GM18505 (cell line): ENCODE measurements around the gene DNAL1.
A peak's percentile ranks its signal among the peaks of the same experiment; 100 is the strongest.
"Not testable (repeated sequence)": the region's sequence is repeated elsewhere in the genome, so short reads cannot be mapped to it uniquely, and the experiment has no call there.

ENCODE experiments used
- ATAC-seq: cut with Tn5 transposase; IDR thresholded peaks from one replicate; pipeline ENCODE4 v1.9.1; 2021; ENCODE audit not compliant: unreplicated experiment
- POLR2A ChIP-seq: IDR thresholded peaks from 4 replicates; pipeline ENCODE4 v1.6.1; 2011; ENCODE audit warnings: borderline replicate concordance; ENCODE audit not compliant: insufficient read depth, insufficient read length; ENCODE audit errors: extremely low read depth

The DNAL1 gene

DNA sequence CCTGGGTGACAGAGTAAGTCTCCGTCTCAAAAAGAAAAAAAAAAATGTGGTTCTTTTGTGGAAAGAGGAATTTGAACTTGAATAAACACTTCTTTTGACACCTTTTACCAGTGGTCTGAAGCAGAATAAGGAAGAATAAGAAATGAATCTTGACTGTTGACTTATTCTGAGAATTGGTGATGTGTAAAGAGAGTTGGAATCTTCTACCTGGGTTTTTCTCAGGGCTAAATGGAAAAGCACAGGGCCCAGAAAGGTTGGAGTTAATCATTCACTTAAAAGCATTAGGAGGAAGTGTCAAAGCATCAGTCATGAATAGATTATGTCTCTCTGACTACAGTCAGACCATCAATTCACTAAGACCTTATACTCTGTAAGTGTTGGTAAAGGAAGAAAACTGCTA is 55.5 kb downstream of the DNAL1 start:
- TF ChIP-seq POLR2A: no peak
- ATAC-seq: no peak

DNA sequence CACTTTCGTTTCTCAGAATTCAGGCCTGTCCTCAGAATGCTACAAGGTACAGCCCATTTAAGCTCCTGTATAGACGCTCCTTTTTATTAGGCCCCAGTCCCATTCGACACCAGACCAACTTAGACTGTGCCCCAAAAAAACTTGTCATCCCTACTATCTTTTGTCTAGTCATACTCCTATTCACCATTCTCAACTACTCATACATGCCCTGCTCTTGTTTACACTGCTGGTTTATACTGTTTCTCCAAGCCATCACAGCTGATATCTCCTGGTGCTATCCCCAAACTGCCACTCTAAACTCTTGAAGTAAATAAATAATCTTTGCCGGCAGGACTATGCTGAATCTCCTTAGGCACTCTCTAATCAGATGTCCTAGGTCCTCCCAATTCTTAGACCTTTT is 63.3 kb downstream of the DNAL1 start:
- ATAC-seq: not testable (repeated sequence)

DNA sequence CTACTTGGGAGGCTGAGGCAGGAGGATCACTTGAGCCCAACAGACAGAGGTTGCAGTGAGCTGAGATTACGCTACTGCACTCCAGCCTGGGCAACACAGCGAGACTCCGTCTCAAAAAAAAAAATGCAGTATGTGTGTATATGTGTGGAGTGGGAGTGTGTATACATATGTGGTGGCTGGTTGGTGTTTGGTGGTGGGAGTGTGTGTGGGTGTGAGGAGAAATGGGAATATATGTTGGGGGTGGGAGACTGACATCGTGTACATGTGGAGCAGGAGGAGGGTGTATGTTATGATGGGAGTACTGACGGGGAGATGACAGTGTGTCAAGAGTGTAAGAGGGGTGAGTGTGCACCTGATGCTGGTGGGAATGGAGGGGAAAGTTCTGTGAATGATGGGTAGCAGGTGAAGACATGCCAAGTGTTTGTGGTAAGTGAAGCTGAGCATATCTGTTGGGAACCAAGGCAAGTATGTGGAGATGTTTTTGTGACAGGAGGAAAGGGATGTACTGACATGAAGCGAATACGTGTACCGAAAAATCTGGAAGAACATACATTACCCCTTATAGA is 65.2 kb downstream of the DNAL1 start:
- TF ChIP-seq POLR2A: no peak

GRCh38 chr14:73710737-73711136 is 66.0 kb downstream of the DNAL1 start:
- no peak for TF ChIP-seq POLR2A
- ATAC-seq: no peak

More for the DNA sequence above, 65.2 kb downstream of the DNAL1 start:
- no peak for ATAC-seq

GRCh38 chr14:73712071-73712506 is 67.3 kb downstream of the DNAL1 start:
- no peak for TF ChIP-seq POLR2A
- ATAC-seq: no peak

DNA sequence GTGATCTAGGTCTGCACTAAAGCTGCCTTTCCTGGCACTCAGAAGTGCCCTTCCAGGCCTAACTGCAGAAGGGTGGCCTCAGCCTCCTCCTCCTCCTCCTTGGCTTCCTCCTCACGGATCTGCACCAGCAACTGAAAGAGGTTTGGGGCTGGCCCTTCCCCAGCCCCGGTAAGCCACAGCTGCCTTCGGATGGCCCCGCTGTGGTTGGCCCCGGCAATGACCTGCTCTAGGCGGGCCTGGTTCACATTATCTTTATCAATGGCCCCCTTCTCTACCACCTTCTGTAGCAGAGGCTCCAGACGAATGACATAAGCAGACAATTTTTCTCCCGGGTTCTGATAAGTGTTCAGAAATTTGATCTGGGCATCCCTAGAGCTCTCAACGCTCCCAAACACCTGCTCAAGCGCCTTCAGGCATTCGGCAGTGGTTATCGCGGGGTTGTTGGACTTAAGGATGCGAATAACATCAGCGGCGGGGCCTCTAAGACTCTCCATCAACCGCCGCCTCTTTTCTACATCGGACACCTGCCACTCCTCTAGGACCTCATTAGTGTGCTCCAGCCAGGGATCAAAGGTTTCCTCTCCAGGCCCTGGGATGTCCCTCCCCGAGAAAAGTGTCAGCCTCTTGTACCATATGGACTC is 67.9 kb downstream of the DNAL1 start:
- TF ChIP-seq POLR2A: peak; percentile 3
- no peak for ATAC-seq

DNA sequence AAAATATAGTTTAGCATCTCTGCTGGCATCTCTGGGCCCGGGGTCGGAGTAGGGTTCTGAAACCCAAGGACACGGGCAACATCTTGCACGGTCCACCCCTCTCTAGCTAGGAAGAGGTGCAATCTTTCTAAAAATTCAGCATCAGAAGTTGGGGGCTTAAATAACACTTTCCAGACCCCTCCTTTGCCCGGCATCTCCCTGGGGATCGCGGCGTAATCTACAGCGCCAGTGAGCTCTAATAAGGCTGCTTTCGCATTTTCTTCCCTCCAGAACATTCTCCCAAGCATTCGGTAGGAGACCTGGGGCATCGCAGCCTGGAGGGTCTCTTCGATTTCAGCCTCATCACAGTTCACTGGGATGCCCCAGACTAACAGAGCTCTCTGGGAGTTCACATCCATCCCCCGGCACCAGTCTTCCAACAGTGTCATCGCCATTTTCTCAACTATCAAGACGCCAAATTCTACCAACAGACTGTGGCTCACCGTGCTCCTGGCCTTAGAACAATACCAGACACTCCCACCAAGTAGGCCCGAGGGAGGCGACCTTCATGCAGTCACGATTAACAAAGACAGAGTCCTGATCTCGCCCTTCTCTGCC is 68.5 kb downstream of the DNAL1 start:
- no peak for TF ChIP-seq POLR2A

GRCh38 chr14:73713803-73714655 is 69.2 kb downstream of the DNAL1 start, which contains the start of gene PNMA1:
TSS of gene PNMA1 (minus strand) at chr14:73714384. CDS start at chr14:73713639, 745 bp downstream.
- ATAC-seq: peak; percentile 65
- peak; percentile 69 for TF ChIP-seq POLR2A

More for the DNA sequence above, 68.5 kb downstream of the DNAL1 start:
- no peak for ATAC-seq

- peak; percentile 4 for ATAC-seq
These were observed 69.9 kb downstream of the DNAL1 start for GRCh38 chr14:73714656-73715081.

DNA sequence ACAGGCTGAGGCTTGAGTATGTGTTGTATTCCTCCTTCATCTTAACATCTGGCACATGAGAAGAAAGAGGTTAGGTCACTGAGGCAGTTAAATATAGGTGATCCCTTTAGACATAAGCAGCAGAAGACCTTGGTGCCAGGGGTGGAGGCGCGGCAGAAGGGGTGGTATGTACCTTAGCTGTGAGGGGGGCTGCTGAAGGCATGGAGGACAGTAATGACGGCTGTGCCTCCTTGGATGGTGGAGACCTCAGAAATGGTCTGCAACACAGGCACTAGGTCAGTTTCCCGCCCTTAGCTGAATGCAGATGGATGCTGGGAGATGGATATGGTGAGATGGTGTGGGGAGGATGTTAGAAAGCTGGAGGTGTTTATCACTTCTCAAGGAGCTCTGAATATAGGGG is 70.9 kb downstream of the DNAL1 start:
- TF ChIP-seq POLR2A: no peak
- ATAC-seq: no peak

More at GRCh38 chr14:73714656-73715081, 69.9 kb downstream of the DNAL1 start:
- no peak for TF ChIP-seq POLR2A

DNA sequence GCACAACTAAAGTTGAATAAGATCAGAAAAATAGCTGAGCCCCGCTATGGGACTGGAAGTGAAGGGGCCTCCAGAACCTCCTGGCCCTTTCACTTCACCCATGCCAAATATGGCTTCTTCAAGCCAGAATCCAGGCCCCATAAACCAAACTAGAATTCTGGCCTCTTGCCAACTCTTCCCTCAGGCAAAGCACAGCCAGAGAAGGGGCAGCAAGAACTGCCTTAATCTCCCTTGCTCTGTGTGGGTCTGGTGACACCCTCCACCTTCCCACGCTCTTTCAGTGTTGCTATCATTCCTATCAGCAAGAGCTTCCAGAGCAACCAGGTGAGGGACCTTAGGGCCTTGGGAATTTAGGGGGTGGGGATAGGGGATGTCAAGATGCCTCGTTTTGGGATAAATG is 72.5 kb downstream of the DNAL1 start:
- peak; percentile 19 for TF ChIP-seq POLR2A
- no peak for ATAC-seq

- ATAC-seq: no peak
- no peak for TF ChIP-seq POLR2A
These were observed 73.1 kb downstream of the DNAL1 start for GRCh38 chr14:73717711-73718417.

DNA sequence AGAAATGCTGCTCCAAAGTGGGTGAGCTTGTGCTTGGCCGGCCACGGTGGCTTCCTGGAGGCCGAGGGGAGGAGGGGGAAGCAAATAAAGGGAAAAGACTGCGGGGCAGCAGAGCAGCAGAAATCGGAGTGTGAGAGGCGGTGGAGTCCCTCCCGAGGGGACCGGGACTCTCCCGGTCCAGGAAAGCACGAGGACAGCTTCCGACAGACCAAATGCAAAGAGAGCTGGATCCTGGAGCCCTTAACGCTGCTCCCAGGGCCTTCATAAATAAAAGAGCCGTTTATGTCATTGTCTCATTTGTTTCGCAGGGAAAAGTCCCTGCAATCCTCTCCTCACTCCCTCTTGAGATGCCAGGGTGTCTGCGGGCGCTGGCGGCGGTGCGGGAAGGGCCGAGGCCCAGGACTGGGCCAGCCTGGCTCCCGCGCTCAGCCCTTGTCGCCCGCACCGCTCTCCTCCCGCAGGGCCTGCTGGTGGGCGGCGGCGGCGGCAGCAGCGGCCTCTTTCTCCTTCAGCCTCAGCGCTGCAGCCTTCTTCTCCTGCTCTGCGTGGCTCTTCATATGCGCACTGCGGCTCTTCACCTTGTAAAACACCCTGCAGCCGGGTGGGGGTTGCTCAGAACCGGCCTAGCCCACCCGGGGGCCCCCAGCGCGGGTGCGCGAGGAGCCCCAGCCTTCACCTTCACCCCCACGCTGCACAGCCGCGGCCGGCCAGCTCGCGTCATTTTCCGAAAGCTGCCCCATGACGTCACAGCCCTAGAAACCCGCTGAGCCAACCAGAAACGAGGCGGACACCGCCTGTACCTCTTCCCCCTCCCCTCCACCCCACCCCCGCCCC is 73.8 kb downstream of the DNAL1 start:
- no peak for TF ChIP-seq POLR2A
- no peak for ATAC-seq

GRCh38 chr14:73719361-73719760 is 74.6 kb downstream of the DNAL1 start:
- no peak for ATAC-seq

More at GRCh38 chr14:73719361-73719760, 74.6 kb downstream of the DNAL1 start:
- no peak for TF ChIP-seq POLR2A
